Esophagus squamous epithelium (tissue), 5 donors: ENCODE measurements around the gene C1orf216. TPM values are rescaled to one million over a fixed set of nuclear protein-coding genes. Genes with fewer than 3 reads are reported as not detected.

ENCODE experiments used
- DNase-seq: peaks from one replicate; lab custom pipeline; 2025; lab: John Stamatoyannopoulos, UW
- H3K27ac ChIP-seq, 4 donors: fragments of 200-600 bp; sonication (generic); one replicate each; pipeline ENCODE4 v1.5.1; 2016 to 2019; ENCODE audit warnings: mild to moderate bottlenecking in 1 of 4
- H3K27me3 ChIP-seq, 4 donors: fragments of 200-600 bp; sonication (generic); 1 replicate in 3 of 4; 2 replicates in 1 of 4; pipeline versions ENCODE4 v1.5.1 to v1.6.0; 2017 to 2021; ENCODE audit warnings: antibody characterized with exemption in 1 of 4
- H3K36me3 ChIP-seq, 3 donors: fragments of 200-600 bp; sonication (generic); one replicate each; pipeline ENCODE4 v1.5.1; 2016 to 2019
- H3K4me1 ChIP-seq, 3 donors: fragments of 200-600 bp; sonication (generic); one replicate each; pipeline ENCODE4 v1.5.1; 2017 to 2019
- H3K4me3 ChIP-seq, 4 donors: fragments of 200-600 bp; sonication (generic); 1 replicate in 3 of 4; 2 replicates in 1 of 4; pipeline ENCODE4 v1.5.1; 2016 to 2019; ENCODE audit warnings: mild to moderate bottlenecking in 2 of 4, moderate library complexity in 1 of 4
- H3K9me3 ChIP-seq, 3 donors: fragments of 200-600 bp; sonication (generic); one replicate each; pipeline ENCODE4 v1.5.1; 2016 to 2019
- POLR2A ChIP-seq, 4 donors: fragments of 450-650 bp; IDR thresholded peaks; one replicate each; pipeline ENCODE4 v1.6.1; 2017; ENCODE audit warnings: antibody characterized with exemption in 4 of 4, mild to moderate bottlenecking in 4 of 4, moderate library complexity in 3 of 4
- WGBS, 2 donors: methylation state at CpG; one replicate each; pipeline ENCODE4 v1.1.5; 2018; 5-methylcytosine and 5-hydroxymethylcytosine counted together
- intact Hi-C: fragments of 100-400 bp; cut with DNase I; formaldehyde crosslinking; loops from one replicate; pipeline ENCODE4 v1.15.0; 2022
- total RNA-seq, 4 donors: library from RNA; depleted of rRNA; stranded (reverse); fragments of >200 nt; gene quantifications; one replicate each; pipeline ENCODE4 v1.1.0, GENCODE V29; 2016
- TF ChIP-seq, protein P1 (sequence below), 6 experiments: fragments of 450-650 bp in 4 of 6; fragments of 200-600 bp in 2 of 6; sonication (generic) in 2 of 6; IDR thresholded peaks; one replicate each; pipeline ENCODE4 v1.5.1; 2016 to 2019; ENCODE audit warnings: antibody characterized with exemption in 6 of 6, mild to moderate bottlenecking in 4 of 6, moderate library complexity in 4 of 6
- donor health status: DM: yes; HTN: yes; CAD: no.

C1orf216 gene
- total RNA-seq, 4 donors from 2014 or later = 0.53 to 4.8 (median 3.8) TPM

DNA sequence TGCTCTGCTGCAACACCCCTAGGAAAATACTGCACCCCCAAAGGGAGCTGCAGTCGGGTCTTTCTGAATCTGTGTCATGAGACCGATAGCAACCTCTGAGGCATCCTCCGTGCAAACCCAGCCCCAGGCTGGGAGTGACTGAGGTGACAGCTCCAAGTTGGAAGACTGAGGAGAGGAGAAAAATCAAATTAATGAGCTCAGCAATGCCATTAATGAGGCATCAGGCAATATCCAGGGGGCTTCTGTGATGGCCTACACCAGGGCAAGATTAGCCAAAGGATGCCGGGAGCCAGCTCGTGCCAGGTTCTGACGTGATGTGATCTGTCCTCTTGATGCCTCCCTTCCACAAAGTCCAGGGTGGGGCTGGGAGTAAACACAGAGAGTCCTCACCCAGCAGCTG is 46.6 kb downstream of the C1orf216 start:
- Histone ChIP-seq H3K4me3 (no peak overlapping the region), H3K36me3 (no peaks in the 10 kb centered on the region), H3K27ac (no peak overlapping the region), H3K4me1 (no peaks in the 10 kb centered on the region), H3K9me3 (no peaks in the 10 kb centered on the region), H3K27me3 (peaks cover 0 to 60% (median 0%) of the 10 kb centered on the region in 4 donors)
- WGBS, 2 donors = 63 to 86% methylated on average over 3 to 4 of the region's 6 CpGs
- TF ChIP-seq, protein P1, sequence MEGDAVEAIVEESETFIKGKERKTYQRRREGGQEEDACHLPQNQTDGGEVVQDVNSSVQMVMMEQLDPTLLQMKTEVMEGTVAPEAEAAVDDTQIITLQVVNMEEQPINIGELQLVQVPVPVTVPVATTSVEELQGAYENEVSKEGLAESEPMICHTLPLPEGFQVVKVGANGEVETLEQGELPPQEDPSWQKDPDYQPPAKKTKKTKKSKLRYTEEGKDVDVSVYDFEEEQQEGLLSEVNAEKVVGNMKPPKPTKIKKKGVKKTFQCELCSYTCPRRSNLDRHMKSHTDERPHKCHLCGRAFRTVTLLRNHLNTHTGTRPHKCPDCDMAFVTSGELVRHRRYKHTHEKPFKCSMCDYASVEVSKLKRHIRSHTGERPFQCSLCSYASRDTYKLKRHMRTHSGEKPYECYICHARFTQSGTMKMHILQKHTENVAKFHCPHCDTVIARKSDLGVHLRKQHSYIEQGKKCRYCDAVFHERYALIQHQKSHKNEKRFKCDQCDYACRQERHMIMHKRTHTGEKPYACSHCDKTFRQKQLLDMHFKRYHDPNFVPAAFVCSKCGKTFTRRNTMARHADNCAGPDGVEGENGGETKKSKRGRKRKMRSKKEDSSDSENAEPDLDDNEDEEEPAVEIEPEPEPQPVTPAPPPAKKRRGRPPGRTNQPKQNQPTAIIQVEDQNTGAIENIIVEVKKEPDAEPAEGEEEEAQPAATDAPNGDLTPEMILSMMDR (IDR thresholded peaks at IDR 0.05) = no peak
- TF ChIP-seq POLR2A (IDR thresholded peaks at IDR 0.05) = no peak
- no peak for DNase-seq
- intact Hi-C loops = no loop called here

DNA sequence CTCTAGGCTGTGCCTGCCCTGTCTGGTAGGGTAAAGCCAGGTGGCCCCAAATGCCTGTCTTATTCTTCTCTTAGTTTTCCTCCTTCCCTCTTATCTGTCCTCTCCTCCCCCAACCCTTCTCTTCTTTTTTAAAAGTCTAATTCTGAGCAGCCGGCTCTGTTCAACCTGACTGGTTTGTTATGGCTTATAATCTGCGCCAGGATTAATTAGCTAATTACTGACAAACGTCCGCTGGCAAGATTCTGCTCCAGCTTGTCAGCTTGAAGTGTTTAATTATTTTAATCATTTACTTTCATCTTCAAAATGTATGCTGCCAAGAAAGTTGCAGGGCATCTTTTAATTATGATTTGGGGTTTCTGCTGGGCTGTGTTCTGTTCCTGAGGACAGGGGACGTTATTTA is 50.2 kb downstream of the C1orf216 start:
- intact Hi-C loops = no loop called here
- 53 to 59% methylated on average over 5 of the region's 5 CpGs for WGBS, 2 donors
- TF ChIP-seq, protein P1 (IDR thresholded peaks at IDR 0.05) = no peak
- no peak for TF ChIP-seq POLR2A (IDR thresholded peaks at IDR 0.05)
- no peak overlapping the region for H3K27ac ChIP-seq
- DNase-seq = no peak
- no peak overlapping the region for H3K4me3 ChIP-seq
- H3K4me1 ChIP-seq = no peaks in the 10 kb centered on the region
- peaks cover 0 to 71% (median 0%) of the 10 kb centered on the region in 4 donors for H3K27me3 ChIP-seq
- H3K9me3 ChIP-seq = no peaks in the 10 kb centered on the region
- H3K36me3 ChIP-seq = no peaks in the 10 kb centered on the region

DNA sequence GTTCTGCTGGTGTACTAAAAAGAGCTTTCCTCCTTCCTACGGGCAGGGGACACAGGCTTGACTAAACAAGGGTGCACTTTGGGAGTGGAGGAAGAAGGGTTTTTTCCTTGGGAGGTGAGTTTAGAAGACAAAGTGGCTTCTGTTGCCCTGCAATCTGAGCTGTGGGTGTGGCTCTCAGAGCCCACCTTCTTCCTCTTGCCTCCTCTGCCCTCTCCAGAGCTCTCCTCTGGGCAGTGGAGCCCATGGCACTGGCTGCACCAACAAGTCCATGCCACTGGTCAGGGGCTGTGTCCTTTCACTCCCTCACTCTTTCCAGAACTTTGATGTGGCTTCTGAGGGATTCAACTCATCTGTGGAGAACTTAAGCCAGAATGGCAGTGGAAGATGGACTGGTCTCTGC is 51.8 kb downstream of the C1orf216 start:
- Histone ChIP-seq H3K4me3 (no peak overlapping the region), H3K9me3 (no peaks in the 10 kb centered on the region), H3K36me3 (no peaks in the 10 kb centered on the region), H3K4me1 (no peaks in the 10 kb centered on the region), H3K27ac (no peak overlapping the region), H3K27me3 (peaks cover 0 to 57% (median 0%) of the 10 kb centered on the region in 4 donors)
- DNase-seq = no peak
- TF ChIP-seq, protein P1 (IDR thresholded peaks at IDR 0.05) = no peak
- TF ChIP-seq POLR2A (IDR thresholded peaks at IDR 0.05) = no peak
- 50% methylated on average over 1 of the region's 1 CpG; no CpG with 5 or more reads in 1 of the 2 donors for WGBS, 2 donors
- intact Hi-C loops = no loop called here

DNA sequence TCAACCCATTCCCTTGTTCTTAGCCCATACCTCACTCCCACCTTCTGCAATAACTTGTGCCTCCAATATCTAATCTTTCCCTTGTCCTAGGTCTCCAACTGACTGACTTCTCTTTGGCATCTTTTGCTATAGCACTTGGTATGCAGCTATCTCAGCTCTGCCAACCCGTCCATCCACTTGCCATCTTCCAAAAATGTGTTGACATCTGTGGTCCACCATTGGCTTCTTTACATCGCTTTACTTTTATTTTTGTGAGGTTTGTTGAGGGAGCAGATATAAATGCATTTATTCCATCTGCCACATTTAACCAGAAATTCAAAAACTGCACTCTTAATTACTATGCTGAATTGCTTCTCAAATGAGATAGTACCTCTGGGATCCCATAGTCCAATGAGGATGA is 52.5 kb downstream of the C1orf216 start:
- DNase-seq = no peak
- H3K36me3 ChIP-seq = no peaks in the 10 kb centered on the region
- 71 to 83% methylated on average over 2 of the region's 2 CpGs for WGBS, 2 donors
- TF ChIP-seq, protein P1 (IDR thresholded peaks at IDR 0.05) = no peak
- no peak for TF ChIP-seq POLR2A (IDR thresholded peaks at IDR 0.05)
- H3K27me3 ChIP-seq = peaks cover 0 to 55% (median 0%) of the 10 kb centered on the region in 4 donors
- no peaks in the 10 kb centered on the region for H3K9me3 ChIP-seq
- no peak overlapping the region for H3K27ac ChIP-seq
- H3K4me3 ChIP-seq = no peak overlapping the region
- no peaks in the 10 kb centered on the region for H3K4me1 ChIP-seq
- intact Hi-C loops = no loop called here

Other genes with a start within 250 kb of the C1orf216 start
- 10 to 100 TPM; 24.8 to 53.4 (median 28.4) TPM for gene KIAA0319L, start 161.5 kb downstream of the C1orf216 start, total RNA-seq
- 10 to 100 TPM; 10.1 to 13.7 (median 12.1) TPM for gene NCDN, start 161.1 kb downstream of the C1orf216 start, total RNA-seq
- 1 to 10 TPM in 1 of 4 donors, under 1 TPM in 2, not detected in 1; 0.26 to 1.1 (median 0.38) TPM for gene TFAP2E, start 145.6 kb downstream of the C1orf216 start, total RNA-seq
- 10 to 100 TPM; 31.3 to 69.5 (median 39.9) TPM for gene PSMB2, start 77.4 kb downstream of the C1orf216 start, total RNA-seq
- gene CLSPN, start 51.1 kb upstream of the C1orf216 start, total RNA-seq = 1 to 10 TPM; 1.3 to 9.7 (median 4.4) TPM
- 10 to 100 TPM in 1 of 4 donors, 1 to 10 TPM in 3; 4.6 to 18.1 (median 7.5) TPM for gene AGO4, start 89.1 kb upstream of the C1orf216 start, total RNA-seq
- gene AGO1, start 164.3 kb upstream of the C1orf216 start, total RNA-seq = 10 to 100 TPM in 2 of 4 donors, 1 to 10 TPM in 2; 9.7 to 18.1 (median 11.2) TPM
- gene AGO3, start 212.2 kb upstream of the C1orf216 start, total RNA-seq = 10 to 100 TPM in 3 of 4 donors, 1 to 10 TPM in 1; 8.1 to 17.0 (median 12.0) TPM